Stimulated activated CD8-positive, alpha-beta memory T cell treated with anti-CD3 and anti-CD28 coated beads, Interleukin-15, amount 100 ng/mL, for 48 hours (primary cell): ENCODE data around the gene OAS1.
"Not testable (repeated sequence)": the region's sequence is repeated elsewhere in the genome, so short reads cannot be mapped to it uniquely, and the experiment has no call there.

Experiments
- DNase-seq, 2 donors: peaks; one replicate each; pipeline ENCODE4 v3.0.0-alpha.2; 2020; ENCODE audit warnings: low read depth in 2 of 2

OAS1 gene

DNA sequence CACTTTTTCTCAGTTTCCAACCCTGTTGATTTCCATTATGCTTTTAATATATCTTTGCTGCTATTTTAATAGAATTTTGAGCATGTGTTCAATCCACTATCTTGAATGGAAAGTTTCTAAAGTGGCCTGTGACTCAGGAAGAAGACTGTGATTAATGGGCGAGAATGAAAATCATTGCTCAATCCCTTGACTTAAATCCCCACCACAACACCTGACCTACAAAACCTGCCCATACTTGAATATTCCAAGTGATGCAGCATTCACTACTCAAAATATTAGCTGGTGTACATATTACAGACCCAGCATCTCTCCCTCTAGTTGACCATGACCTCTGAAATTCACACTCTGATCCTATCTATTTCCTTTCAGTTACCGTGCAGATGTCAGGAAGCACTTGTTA lies 30.2 kb downstream of the OAS1 start:
- no peak for DNase-seq

DNA sequence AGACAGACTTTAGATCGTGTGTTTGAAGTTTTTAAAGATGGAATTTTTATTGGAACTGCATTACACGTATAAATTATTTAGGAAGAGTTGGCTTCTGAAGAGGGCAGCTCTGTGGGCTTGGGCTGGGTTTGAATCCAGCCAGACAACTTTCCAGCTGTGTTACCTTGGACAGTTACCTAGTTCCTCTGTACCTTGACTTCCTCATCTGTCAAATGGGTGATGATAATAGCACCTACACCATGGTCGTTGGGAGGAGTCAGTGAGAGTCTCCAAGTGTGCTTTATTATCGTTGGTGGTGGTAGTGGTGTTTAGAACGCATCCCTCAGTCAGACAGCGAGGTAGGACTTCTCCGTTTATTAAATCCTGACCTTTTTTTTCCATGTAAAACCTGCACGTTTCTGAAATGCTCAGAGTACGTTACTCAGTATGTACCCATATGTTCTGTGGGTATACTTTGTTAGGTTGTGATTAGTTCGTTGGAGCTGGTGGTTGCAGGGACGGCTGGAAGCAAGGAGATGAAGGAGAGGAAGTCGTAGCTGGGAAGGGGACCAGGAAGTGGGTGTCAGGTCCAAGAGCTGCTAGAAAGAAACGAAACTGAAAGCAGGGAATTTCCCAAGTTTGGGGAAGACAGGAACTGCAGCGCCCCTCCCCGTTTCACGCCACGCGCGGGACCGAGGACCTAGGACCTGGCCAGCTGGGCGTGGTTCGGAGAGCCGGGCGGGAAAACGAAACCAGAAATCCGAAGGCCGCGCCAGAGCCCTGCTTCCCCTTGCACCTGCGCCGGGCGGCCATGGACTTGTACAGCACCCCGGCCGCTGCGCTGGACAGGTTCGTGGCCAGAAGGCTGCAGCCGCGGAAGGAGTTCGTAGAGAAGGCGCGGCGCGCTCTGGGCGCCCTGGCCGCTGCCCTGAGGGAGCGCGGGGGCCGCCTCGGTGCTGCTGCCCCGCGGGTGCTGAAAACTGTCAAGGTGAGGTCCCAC lies 31.3 kb downstream of the OAS1 start, which contains the start of gene OAS3:
TSS of gene OAS3 (plus strand) at position 734 of the 979 bp plus-strand sequence. CDS start at position 791, 57 bp downstream.
- DNase-seq: peak; percentile 33 to 47

DNA sequence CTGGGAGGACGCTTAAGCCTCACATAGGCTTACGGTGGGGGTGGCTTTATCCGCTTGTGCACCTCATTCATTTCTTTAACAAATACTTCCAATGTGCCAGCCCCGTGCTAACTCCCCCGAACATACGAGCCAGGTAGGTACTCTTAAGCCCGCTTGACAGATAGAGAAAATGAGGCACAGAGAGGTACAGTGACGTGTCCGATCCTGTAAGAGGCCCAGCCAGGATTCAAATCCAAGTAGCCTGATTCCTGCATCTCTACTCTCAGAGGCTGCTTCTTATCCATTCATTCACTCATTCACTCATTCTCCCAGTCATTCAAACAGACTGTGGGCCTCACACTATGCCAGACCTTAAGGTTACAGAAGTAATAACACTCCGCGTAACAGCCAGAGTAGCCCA lies 32.0 kb downstream of the OAS1 start:
- DNase-seq: no peak

DNA sequence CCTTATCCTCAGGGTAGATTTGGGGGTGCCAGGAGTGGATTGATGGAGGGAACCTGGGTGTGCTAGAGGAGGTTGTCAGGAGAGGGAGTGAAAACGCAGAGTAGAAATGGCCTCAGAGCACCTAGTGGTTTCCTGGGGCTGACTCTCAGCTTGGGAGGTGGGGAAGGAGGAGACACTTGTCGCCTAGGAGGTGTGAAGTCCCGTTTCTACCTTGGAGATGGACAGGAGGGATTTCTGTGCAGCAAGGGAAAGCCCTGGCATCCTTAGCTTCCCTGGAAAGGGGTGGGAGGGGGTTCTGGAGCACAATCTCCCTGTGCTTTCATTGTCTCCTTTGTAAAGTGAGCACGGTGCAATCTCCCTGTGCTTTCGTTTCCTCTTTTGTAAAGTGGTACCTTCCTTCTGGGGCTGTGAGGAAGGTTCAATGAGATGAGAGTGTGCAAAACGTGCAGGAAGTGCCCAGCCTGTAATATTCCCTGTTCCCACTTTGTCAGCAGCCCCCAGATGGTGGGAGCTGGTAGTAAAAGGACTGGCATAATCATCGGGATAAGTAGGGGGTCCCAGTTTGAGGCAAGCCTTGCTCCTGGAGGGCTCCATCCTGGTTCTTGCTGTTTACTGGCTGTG lies 33.1 kb downstream of the OAS1 start:
- DNase-seq: no peak

DNA sequence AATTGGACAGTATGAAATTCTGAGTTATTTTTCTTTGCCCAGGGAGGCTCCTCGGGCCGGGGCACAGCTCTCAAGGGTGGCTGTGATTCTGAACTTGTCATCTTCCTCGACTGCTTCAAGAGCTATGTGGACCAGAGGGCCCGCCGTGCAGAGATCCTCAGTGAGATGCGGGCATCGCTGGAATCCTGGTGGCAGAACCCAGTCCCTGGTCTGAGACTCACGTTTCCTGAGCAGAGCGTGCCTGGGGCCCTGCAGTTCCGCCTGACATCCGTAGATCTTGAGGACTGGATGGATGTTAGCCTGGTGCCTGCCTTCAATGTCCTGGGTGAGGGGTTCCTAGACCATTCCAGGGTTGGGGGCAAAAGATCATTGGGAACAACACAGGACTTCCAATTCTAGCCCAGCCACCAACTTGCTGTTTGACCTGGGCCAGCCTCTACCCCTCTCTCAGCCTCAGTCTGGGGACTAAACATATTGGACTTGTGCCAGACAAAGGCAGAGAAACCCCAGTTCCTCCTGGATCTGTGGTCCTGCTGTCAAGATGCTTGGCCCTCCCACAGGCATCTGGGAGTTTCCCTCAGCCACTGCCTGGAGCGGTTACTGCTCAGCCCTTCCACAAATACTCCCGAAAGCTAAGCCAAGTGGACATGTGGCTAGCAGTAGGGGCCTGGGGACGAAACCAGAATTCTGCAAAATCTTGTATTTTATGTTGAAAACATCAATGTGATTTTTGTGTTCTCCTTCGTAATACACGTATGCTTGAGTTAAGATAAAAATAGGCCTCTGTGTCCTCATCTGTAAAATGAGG lies 35.0 kb downstream of the OAS1 start:
- no peak for DNase-seq

- no peak for DNase-seq
These were observed 35.8 kb downstream of the OAS1 start for GRCh38 chr12:112942572-112942971.

- no peak for DNase-seq
These were observed 37.4 kb downstream of the OAS1 start for GRCh38 chr12:112944024-112944690.

DNA sequence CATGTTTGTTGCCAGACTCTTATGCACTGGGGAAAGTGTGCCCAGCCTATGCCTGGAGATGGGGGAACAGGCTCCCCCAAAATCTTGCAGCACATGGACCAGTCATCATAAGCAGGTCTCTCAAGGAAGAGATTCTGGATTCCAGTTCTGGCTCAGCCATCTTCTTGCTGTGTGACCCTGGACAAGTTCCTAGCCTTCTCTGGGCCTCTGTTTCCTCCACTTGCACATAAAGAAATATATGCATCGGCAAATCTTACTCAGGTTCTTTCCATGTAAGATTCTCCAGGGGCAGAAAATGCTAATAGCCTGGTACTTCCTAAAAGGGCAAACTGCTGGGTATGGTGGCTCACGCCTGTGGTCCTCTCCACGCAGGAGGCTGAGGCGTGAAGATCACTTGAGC lies 38.8 kb downstream of the OAS1 start:
- DNase-seq: no peak

DNA sequence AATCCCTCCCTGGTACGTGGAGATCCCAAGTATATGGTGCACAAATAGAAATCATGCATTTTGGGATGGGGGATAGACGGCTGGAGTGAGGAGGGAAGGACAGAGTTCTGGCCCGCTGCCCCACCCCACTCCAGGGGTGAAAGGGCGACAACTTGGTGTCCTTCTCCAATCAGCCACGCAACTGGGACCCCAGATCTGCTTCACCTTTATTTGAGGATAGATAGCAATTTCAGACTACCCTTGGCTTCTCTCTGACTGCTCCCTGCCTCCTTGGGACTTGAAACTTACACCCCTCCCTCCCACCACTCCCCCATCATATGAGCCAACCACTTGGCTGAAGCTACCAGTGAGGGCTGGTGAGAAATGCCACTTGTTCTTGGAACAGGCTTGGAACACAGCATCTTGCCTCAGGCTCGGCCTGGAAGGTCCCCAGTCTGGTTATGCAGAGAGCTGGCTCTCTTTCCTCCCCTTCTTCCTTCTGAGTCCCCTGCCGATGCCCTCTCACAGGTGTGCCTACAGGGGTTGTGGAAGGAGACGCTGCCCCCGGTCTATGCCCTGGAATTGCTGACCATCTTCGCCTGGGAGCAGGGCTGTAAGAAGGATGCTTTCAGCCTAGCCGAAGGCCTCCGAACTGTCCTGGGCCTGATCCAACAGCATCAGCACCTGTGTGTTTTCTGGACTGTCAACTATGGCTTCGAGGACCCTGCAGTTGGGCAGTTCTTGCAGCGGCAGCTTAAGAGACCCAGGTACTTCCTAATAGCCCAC lies 39.7 kb downstream of the OAS1 start:
- DNase-seq: no peak

DNA sequence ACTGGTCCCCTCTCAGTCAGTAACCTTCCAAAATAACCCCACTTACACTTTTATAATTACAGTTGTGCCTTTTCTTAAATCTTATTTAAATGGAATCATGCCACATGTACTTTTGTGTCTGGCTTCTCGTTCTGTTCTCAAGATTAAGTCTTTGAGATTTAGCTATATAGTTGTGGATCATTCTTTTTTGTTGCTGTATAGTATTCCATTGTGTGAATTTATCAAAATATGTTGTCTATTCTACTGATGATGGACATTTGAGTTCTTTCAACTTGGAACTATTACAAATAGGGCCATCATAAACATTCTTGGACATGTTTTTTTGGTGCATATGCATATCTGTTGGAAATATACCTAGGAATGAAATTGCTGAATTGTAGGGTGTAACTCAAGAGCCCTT lies 40.6 kb downstream of the OAS1 start:
- DNase-seq: no peak

DNA sequence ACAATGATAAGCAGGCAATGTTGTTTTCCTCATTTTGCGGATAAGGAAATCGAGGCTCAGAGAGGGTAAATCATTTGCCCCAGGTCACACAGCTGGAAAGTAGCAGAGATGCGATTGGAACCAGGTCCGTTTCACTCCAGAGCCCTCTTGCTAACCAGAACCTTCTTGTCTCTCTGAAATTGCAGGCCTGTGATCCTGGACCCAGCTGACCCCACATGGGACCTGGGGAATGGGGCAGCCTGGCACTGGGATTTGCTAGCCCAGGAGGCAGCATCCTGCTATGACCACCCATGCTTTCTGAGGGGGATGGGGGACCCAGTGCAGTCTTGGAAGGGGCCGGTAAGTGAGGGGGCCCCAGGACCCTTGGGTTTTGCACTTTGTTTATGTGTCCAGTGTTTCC lies 41.0 kb downstream of the OAS1 start:
- no peak for DNase-seq

GRCh38 chr12:112948806-112949205 lies 42.0 kb downstream of the OAS1 start:
- DNase-seq: no peak

DNA sequence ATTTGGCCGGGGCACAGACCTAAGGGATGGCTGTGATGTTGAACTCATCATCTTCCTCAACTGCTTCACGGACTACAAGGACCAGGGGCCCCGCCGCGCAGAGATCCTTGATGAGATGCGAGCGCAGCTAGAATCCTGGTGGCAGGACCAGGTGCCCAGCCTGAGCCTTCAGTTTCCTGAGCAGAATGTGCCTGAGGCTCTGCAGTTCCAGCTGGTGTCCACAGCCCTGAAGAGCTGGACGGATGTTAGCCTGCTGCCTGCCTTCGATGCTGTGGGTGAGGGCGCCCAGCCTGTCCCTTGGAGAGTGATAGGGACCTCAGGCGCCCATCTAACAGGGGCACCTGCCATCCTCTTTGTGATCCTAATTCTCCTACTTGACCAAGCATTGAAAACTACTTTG lies 43.9 kb downstream of the OAS1 start:
- DNase-seq: no peak

DNA sequence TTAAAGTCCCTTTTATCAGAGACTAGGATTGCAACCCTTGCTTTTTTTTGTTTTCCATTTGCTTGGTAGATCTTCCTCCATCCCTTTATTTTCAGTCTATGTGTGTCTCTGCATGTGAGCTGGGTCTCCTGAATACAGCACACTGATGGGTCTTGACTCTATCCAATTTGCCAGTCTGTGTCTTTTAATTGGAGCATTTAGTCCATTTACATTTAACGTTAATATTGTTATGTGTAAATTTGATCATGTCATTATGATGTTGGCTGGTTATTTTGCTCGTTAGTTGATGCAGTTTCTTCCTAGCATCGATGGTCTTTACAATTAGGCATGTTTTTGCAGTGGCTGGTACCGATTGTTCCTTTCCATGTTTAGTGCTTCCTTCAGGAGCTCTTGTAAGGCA lies 50.4 kb downstream of the OAS1 start:
- DNase-seq: not testable (repeated sequence)

GRCh38 chr12:112961074-112961473 lies 54.3 kb downstream of the OAS1 start:
- no peak for DNase-seq

- no peak for DNase-seq
These were observed 54.8 kb downstream of the OAS1 start for GRCh38 chr12:112961536-112961935.

- DNase-seq: no peak
These were observed 55.8 kb downstream of the OAS1 start for GRCh38 chr12:112962561-112962960.

DNA sequence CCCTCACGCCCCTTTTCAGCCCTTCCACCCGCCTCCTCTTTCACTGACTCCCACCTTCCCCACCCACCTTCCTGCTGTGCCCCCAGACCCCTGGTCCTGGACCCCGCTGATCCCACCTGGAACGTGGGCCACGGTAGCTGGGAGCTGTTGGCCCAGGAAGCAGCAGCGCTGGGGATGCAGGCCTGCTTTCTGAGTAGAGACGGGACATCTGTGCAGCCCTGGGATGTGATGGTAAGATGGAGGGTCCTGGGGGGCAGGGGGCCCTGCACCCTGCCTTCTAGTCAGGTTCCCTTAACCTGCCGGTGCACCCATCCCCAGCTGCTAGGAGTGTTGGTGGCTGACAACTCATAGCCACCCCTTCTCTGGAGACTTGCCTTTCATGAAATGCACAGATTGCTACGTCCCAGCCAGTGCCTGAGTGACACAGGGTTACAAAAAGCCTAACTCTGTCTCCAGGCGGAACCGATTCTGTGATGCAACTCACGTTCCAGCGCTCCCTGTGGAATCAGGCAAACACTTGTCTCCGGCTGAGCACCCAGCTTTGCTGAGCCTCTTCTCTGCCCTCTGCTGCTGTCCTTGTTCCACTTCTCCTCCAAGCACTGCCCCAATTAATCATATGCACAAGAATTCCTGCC lies 56.6 kb downstream of the OAS1 start:
- DNase-seq: no peak

DNA sequence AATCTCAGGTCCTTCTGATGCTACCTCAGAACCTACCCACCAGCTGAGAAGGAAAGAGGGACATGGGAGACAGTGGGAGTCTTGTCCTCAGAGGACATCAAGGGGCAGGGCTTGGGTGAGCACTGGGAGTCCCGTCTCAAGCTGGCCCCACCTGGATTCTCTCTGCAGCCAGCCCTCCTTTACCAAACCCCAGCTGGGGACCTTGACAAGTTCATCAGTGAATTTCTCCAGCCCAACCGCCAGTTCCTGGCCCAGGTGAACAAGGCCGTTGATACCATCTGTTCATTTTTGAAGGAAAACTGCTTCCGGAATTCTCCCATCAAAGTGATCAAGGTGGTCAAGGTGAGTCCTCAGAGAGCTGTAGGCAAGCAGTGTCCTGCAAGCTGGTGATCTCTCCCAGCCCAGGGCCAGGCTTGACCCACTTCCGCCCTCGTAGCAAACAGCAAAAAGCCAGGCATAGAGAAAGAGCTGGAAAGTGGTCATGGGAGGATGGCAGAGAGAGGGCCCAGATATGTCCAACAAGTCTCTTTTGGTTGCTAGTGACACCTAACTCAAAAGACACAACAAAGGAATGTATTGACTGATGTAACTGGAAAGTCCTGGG lies 57.4 kb downstream of the OAS1 start:
- DNase-seq: no peak

DNA sequence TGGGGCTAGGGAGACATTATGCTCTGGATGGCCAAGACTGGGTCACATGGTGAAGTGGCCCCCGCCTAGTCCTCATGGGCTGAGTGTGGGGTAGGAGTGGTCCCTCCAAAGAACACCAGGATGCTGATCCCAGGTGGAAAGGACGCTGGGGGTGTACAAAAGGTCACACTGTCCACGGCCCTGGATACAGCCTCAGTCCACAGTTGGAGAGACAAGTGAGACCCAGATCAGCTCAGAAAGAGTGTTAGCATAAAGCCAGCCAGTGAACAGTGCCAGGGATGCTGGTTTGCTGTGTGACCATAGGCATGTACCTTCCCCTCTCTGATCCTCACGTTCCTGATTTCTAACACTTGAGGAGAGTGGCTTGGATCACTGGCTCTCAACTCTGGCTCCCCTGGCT lies 58.2 kb downstream of the OAS1 start:
- no peak for DNase-seq
